ENCODE measurements around the gene GJD2. TPM values are rescaled to one million over a fixed set of nuclear protein-coding genes. Genes with fewer than 3 reads are reported as not detected.

Gene GJD2
- total RNA-seq, 3 donors from 2014 or later, result not detected

DNA sequence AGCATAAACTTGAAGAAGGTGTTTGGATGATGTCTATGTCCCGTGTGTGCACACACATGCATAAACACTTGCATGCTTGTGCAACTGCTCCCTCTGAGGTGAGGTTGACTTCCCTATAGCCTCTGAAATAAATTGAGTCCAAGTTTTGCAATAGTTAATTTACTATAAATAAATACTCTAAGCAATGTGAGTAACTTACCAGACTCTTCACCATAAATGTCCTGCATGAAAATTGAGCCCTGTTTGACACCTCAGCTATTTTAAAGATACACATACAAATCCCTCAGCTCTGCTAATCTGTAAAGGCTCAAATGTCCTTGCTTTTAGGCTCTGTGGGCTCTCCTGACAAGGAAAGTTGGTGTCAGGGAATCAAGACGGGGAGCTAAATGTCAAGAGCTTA lies 37.1 kb downstream of the GJD2 start:
- DNase-seq, result no peak
- H3K4me1 ChIP-seq (ENCODE audit: low read depth), result no peaks in the 10 kb centered on the region
- no peaks in the 10 kb centered on the region for H3K9me3 ChIP-seq
- intact Hi-C loops (cut with DNase I, micrococcal nuclease), result loop anchor here in 1 of 2 donors (10.0 kb wide), 1 partner anchor 197 kb away; no protein-coding TSS in a partner anchor
- no peak for ATAC-seq
- no peaks in the 10 kb centered on the region for H3K36me3 ChIP-seq (ENCODE audit: low read depth)
- no peak overlapping the region for H3K4me3 ChIP-seq
- TF ChIP-seq, protein P1, sequence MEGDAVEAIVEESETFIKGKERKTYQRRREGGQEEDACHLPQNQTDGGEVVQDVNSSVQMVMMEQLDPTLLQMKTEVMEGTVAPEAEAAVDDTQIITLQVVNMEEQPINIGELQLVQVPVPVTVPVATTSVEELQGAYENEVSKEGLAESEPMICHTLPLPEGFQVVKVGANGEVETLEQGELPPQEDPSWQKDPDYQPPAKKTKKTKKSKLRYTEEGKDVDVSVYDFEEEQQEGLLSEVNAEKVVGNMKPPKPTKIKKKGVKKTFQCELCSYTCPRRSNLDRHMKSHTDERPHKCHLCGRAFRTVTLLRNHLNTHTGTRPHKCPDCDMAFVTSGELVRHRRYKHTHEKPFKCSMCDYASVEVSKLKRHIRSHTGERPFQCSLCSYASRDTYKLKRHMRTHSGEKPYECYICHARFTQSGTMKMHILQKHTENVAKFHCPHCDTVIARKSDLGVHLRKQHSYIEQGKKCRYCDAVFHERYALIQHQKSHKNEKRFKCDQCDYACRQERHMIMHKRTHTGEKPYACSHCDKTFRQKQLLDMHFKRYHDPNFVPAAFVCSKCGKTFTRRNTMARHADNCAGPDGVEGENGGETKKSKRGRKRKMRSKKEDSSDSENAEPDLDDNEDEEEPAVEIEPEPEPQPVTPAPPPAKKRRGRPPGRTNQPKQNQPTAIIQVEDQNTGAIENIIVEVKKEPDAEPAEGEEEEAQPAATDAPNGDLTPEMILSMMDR (IDR thresholded peaks at IDR 0.05), result no peak

DNA sequence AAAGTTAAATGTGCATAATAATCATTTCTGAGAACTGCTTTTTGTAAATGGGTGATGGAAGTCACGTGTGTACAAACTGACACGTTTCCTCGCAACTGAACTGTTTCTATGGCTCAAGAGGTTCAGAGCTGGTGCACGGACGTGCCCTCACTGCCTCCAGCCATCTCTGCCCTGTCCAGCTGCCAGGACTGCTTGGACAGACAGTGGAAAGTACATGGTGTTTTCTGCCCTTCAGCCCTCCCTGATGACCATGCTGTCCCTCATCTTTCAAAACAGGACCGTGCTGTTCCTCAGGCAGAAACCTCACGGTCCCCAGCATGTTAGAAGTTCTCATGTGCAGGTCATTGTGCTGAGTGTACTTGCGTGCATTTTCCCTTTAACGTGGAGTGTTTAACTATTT lies 38.7 kb downstream of the GJD2 start:
- no peaks in the 10 kb centered on the region for H3K4me1 ChIP-seq (ENCODE audit: low read depth)
- H3K36me3 ChIP-seq (ENCODE audit: low read depth), result no peaks in the 10 kb centered on the region
- intact Hi-C loops (cut with DNase I, micrococcal nuclease), result loop anchor here in 1 of 2 donors (10.0 kb wide), 1 partner anchor 199 kb away; no protein-coding TSS in a partner anchor
- TF ChIP-seq, protein P1 (IDR thresholded peaks at IDR 0.05), result no peak
- no peak overlapping the region for H3K4me3 ChIP-seq
- no peaks in the 10 kb centered on the region for H3K9me3 ChIP-seq
- no peak for DNase-seq
- no peak for ATAC-seq

DNA sequence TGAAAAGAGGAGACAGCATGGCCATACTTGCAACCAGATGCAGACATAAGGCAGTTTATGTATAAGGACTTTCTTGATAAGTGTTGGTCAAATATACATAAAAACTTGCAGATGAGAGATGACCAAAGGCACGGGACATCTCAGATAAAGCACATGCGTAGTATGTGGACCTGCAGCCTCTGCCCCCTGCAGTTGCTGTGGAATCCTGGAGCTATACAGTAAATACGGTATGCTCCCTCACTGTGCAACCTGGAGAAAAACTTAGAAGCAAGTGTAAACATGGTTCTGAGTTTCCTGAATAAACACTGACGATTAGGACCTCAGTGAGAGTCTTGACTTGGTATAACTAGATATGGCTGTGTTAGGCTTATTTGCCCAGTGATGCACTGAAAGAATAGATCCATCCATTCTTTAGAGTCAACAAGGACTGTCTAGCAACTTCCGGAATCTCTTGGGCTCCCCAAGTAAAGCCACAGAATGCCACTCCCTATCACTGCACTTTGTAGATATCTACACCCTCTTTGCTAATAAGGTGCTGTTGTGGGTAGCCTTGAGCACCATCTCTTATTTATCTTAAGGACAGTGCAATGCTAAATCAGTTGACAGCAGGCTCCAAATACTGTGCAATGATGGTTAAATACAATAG lies 40.2 kb downstream of the GJD2 start:
- no peak for ATAC-seq
- intact Hi-C loops (cut with DNase I, micrococcal nuclease), result loop anchor here in 1 of 2 donors (10.0 kb wide), 1 partner anchor 200 kb away; no protein-coding TSS in a partner anchor
- TF ChIP-seq, protein P1 (IDR thresholded peaks at IDR 0.05), result no peak

DNA sequence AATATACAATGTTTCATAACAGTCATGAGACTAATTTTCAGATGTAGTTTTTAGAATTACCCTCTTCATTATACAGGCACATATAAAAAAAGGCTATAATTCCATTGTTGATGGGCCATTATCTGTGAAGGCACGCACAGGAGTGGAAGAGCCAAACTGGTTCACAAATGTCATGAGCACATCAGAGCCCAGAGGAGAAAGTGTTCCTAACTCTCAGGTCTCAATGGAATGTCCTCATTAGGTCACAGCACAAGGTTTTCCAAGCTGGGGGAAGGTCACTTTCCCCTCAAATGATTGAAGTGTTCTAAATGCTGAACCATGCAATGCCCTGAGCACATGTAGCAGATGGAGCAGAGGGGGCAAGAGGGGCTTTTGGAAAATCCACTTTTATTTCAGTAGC lies 41.2 kb downstream of the GJD2 start:
- TF ChIP-seq, protein P1 (IDR thresholded peaks at IDR 0.05), result no peak
- no peak overlapping the region for H3K4me3 ChIP-seq
- ATAC-seq, result no peak
- H3K4me1 ChIP-seq (ENCODE audit: low read depth), result no peaks in the 10 kb centered on the region
- no peaks in the 10 kb centered on the region for H3K9me3 ChIP-seq
- no peaks in the 10 kb centered on the region for H3K36me3 ChIP-seq (ENCODE audit: low read depth)
- intact Hi-C loops (cut with DNase I, micrococcal nuclease), result loop anchor here in 1 of 2 donors (10.0 kb wide), 1 partner anchor 201 kb away; no protein-coding TSS in a partner anchor
- no peak for DNase-seq

More for the DNA sequence above, 40.2 kb downstream of the GJD2 start:
- no peaks in the 10 kb centered on the region for H3K4me1 ChIP-seq (ENCODE audit: low read depth)
- H3K9me3 ChIP-seq, result no peaks in the 10 kb centered on the region
- H3K36me3 ChIP-seq (ENCODE audit: low read depth), result no peaks in the 10 kb centered on the region
- H3K4me3 ChIP-seq, result no peak overlapping the region
- DNase-seq, result no peak

DNA sequence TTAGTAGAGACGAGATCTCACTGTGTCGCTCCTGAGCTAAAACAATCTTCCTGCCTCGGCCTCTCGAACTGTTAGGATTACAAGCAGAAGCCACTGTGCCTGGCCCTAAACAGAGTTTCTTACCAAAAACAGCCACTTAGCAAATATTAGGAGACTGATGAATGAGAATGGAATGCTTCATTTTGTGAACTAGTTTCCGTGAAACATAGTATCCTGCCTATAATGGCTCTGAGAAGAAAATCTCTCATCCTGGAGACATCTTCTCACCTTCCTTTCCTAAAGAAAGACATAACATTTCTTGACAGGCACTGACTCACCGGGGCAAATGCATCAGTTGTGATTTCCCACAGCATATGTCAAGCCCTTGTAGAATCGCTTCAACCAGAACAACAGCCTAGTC lies 44.9 kb downstream of the GJD2 start:
- Histone ChIP-seq H3K4me3 (no peak overlapping the region), H3K4me1 (ENCODE audit: low read depth) (no peaks in the 10 kb centered on the region), H3K9me3 (no peaks in the 10 kb centered on the region), H3K36me3 (ENCODE audit: low read depth) (no peaks in the 10 kb centered on the region)
- DNase-seq (no peak), ATAC-seq (no peak)
- TF ChIP-seq, protein P1 (IDR thresholded peaks at IDR 0.05), result no peak
- intact Hi-C loops (cut with DNase I, micrococcal nuclease), result loop anchor here in 1 of 2 donors (10.0 kb wide), 1 partner anchor 205 kb away; no protein-coding TSS in a partner anchor
